ENCODE data around the gene FADS1.

DNA sequence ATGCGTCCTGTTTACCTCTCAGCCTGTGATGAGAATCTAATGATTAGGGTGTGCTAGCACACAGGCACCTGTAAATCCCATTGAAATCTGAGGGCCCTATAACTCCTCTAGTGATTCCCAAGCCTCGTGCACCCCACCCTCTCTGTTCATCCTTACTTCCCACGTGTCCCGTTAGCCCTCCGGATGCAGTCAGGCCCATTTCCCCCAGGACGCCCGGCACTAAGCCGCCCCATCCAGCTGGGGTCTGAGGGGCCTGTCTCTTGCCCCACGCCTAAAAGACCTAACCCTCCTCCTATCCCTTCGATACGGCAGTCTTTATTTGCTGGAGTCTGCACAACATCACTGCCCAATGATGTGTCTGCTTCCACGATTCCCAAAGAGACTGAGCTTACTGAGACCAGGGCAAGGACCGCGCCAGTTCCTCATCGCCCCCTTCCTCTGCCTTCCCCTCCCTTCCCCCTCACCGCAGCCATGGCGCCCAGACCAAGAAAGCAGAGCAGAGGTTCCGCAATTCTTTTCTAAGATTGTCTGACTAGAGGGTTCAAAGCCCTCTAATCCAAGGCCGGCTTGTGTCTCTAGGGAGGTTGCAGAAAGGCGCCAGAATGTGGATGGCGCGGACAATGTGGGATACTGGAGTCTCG is 10.2 kb upstream of the FADS1 start:
- no peak for TF ChIP-seq EZH2 (IDR thresholded peaks at IDR 0.05; ENCODE audit: low read length)
- TF ChIP-seq, protein P1, sequence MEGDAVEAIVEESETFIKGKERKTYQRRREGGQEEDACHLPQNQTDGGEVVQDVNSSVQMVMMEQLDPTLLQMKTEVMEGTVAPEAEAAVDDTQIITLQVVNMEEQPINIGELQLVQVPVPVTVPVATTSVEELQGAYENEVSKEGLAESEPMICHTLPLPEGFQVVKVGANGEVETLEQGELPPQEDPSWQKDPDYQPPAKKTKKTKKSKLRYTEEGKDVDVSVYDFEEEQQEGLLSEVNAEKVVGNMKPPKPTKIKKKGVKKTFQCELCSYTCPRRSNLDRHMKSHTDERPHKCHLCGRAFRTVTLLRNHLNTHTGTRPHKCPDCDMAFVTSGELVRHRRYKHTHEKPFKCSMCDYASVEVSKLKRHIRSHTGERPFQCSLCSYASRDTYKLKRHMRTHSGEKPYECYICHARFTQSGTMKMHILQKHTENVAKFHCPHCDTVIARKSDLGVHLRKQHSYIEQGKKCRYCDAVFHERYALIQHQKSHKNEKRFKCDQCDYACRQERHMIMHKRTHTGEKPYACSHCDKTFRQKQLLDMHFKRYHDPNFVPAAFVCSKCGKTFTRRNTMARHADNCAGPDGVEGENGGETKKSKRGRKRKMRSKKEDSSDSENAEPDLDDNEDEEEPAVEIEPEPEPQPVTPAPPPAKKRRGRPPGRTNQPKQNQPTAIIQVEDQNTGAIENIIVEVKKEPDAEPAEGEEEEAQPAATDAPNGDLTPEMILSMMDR (optimal IDR thresholded peaks at IDR 0.05 in 1 of 3, IDR thresholded peaks at IDR 0.05 in 1 of 3, conservative IDR thresholded peaks at IDR 0.05 in 1 of 3; ENCODE audit: extremely low read depth in 1 of 3, insufficient read depth in 2 of 3, low read length in 3 of 3), result no peak

All from keratinocyte (primary cell).